Effector memory CD4-positive, alpha-beta T cell (primary cell): Measurements from ENCODE around the gene KIF21B.

Experiments used
- DNase-seq, 3 donors: peaks; one replicate each; pipeline ENCODE4 v3.0.0-alpha.2; 2020
- H3K27ac ChIP-seq: 2 replicates; pipeline ENCODE4 v1.7.0; 2013; ENCODE audit warnings: mild to moderate bottlenecking, low read length, moderate library complexity; ENCODE audit not compliant: insufficient read depth, poor library complexity, severe bottlenecking
- H3K27me3 ChIP-seq: replicated peaks from 2 replicates; pipeline ENCODE4 v1.7.0; 2013; ENCODE audit warnings: mild to moderate bottlenecking, low read length; ENCODE audit not compliant: insufficient read depth, control insufficient read depth, poor library complexity, severe bottlenecking
- H3K36me3 ChIP-seq: 2 replicates; pipeline ENCODE4 v1.7.0; 2013; ENCODE audit warnings: mild to moderate bottlenecking, low read length, moderate library complexity; ENCODE audit not compliant: control insufficient read depth, insufficient read depth
- H3K4me1 ChIP-seq: 2 replicates; pipeline ENCODE4 v1.7.0; 2013; ENCODE audit warnings: low read length, mild to moderate bottlenecking; ENCODE audit not compliant: control insufficient read depth, insufficient read depth, poor library complexity, severe bottlenecking
- H3K4me3 ChIP-seq: 2 replicates; pipeline ENCODE4 v1.7.0; 2013; ENCODE audit warnings: low read length, low read depth, mild to moderate bottlenecking; ENCODE audit not compliant: insufficient read depth, poor library complexity, severe bottlenecking
- H3K9me3 ChIP-seq: 2 replicates; pipeline ENCODE4 v1.7.0; 2013; ENCODE audit warnings: mild to moderate bottlenecking, low read length, moderate library complexity; ENCODE audit not compliant: control insufficient read depth

Gene KIF21B

DNA sequence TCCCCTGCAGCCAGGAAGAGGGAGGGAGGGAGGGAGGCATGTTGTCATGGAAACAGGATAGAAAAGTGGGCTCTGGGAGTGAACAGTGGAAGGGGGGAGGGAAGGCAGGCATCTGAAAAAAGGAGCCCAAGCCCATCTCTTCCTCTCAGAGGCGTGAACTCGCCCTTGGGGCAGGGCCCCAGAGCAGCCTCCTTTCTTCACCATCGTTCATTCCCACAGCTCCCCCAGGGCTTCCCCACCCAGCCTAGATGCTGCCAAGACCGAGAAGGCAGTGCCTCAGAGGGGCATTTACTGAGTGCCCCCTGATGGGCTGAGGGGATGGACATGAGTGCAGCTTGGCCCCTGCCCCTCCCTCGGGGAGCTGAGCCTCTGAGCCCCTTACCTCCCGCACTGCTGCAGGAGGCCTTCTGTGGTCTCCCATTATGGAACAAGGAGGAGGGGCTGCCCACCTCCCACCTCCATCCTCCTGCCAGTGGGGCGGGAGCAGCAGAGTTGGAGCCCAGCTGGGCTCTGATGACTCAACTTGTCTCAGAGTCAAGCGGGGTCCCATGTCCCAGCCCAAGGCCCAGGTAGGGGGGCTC, 39.1 kb upstream of the KIF21B start:
- DNase-seq = no peak
- Histone ChIP-seq H3K36me3 (no peaks in the 10 kb centered on the region), H3K27ac (no peak overlapping the region), H3K9me3 (no peaks in the 10 kb centered on the region), H3K4me3 (no peak overlapping the region), H3K27me3 (no peaks in the 10 kb centered on the region), H3K4me1 (no peaks in the 10 kb centered on the region)

DNA sequence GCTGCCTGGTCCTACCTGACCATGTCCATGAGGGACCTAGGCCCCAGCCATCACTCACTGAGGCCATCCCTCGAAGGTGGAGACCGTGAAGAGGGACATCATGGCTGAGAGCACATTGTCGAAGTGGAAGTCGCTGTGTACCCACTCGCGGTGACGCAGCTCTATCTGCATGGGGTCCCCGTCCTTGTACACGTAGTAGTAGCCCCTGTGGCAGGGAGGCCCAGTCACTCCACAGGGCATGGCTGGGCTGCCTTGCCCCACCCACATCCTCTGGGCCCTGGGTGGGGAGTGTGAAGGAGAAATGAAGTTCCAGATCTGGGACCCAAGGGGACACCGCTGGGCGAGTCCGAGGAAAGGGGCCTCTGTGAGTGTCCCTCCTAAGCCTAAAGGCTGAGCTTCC, 38.4 kb upstream of the KIF21B start:
- no peaks in the 10 kb centered on the region for H3K9me3 ChIP-seq
- H3K4me3 ChIP-seq = no peak overlapping the region
- H3K27ac ChIP-seq = no peak overlapping the region
- no peaks in the 10 kb centered on the region for H3K4me1 ChIP-seq
- H3K36me3 ChIP-seq = no peaks in the 10 kb centered on the region
- no peak for DNase-seq
- no peaks in the 10 kb centered on the region for H3K27me3 ChIP-seq

DNA sequence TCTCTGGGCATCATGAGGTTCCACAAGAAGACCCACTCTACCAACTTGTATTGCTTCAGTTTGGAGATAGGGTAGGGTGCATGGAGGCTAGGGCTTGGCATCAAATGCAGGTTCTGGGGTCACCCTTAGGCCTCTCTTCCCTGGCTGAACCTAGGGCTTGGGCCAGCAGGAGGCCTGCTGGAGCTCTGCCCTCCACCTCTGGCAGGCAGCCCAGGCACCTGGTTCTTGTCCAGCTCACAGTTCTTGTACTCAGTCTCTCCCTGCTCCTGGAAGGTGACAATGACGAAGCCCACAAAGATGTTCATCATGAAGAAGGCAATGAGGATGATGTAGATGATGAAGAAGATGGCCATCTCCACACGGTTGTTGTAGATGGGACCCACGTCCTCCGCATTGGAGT, 37.5 kb upstream of the KIF21B start:
- DNase-seq = no peak
- no peak overlapping the region for H3K27ac ChIP-seq
- no peaks in the 10 kb centered on the region for H3K27me3 ChIP-seq
- no peaks in the 10 kb centered on the region for H3K36me3 ChIP-seq
- no peak overlapping the region for H3K4me3 ChIP-seq
- no peaks in the 10 kb centered on the region for H3K4me1 ChIP-seq
- H3K9me3 ChIP-seq = no peaks in the 10 kb centered on the region

DNA sequence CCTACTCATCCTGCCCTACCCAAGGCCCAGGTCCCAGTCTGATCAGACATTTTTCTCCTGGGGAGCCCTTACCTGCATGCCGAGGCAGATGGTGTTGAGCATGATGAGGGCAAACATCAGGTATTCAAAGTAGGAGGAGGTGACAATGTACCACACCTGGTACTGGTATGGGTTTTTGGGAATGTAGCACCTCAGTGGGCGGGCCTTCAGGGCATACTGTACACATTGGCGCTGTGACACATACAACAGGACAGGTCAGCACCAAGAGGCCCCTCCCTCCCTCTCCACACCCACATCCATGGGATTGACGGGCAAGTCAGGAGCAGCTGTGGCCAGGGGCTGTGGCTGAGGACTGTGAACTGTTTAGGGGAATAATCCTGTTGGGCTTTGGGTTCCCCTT, 37.1 kb upstream of the KIF21B start:
- Histone ChIP-seq H3K36me3 (no peaks in the 10 kb centered on the region), H3K27ac (no peak overlapping the region), H3K9me3 (no peaks in the 10 kb centered on the region), H3K27me3 (no peaks in the 10 kb centered on the region), H3K4me3 (no peak overlapping the region), H3K4me1 (no peaks in the 10 kb centered on the region)
- no peak for DNase-seq

DNA sequence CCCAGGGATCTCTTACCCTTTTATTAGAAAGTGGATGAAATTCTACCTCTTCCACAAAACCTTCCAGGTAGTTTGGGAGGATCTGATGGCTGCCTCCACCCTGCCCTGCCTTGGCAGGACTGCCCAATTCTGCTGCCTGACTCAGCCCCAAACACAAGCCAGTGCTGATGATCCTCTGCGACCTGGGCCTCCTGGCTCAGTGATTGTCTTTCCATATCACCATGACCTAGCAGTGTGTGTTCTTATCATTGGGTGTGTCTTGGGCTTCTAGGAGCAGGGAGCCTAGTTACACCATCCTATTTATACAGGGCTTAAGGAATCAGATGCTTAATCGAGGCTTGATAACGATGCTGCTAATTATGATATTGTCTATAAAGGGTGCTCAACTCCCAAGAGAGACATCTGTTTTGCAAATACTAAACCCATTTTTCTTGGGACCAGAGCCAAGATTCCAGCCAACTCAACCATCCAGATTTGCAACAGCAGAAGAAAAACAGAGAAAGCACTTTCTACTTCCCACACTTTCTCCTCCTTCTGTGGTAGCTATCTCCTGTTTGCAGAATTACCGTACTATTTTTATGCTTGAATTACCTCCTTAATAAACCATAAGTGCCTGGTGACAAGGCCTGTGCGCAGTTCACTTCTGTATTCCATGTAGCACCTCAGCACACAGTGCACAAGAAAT, 36.5 kb upstream of the KIF21B start:
- Histone ChIP-seq H3K4me1 (no peaks in the 10 kb centered on the region), H3K4me3 (no peak overlapping the region), H3K27ac (no peak overlapping the region), H3K36me3 (no peaks in the 10 kb centered on the region), H3K27me3 (no peaks in the 10 kb centered on the region), H3K9me3 (no peaks in the 10 kb centered on the region)
- DNase-seq = no peak

DNA sequence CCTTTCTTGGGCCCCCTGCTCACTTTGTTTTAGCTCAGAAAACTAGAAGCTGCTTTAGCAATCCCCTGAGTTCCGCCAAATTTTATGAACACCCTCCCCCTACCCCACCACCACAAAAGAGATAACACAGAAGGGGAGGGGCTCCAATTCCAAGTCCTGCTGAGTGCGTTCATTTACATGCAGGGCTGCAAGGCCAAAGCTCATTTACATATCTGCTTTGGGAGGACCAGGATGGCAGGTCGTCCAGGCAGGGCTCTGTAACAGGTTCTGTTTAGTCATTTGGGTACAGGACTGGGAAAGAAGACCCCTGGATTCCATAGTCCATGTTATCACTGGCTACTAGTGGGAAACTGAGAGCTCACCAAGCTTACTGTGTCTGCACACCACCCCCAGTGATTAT, 35.9 kb upstream of the KIF21B start:
- Histone ChIP-seq H3K4me3 (no peak overlapping the region), H3K4me1 (no peaks in the 10 kb centered on the region), H3K27me3 (no peaks in the 10 kb centered on the region), H3K36me3 (no peaks in the 10 kb centered on the region), H3K9me3 (no peaks in the 10 kb centered on the region), H3K27ac (no peak overlapping the region)
- no peak for DNase-seq

DNA sequence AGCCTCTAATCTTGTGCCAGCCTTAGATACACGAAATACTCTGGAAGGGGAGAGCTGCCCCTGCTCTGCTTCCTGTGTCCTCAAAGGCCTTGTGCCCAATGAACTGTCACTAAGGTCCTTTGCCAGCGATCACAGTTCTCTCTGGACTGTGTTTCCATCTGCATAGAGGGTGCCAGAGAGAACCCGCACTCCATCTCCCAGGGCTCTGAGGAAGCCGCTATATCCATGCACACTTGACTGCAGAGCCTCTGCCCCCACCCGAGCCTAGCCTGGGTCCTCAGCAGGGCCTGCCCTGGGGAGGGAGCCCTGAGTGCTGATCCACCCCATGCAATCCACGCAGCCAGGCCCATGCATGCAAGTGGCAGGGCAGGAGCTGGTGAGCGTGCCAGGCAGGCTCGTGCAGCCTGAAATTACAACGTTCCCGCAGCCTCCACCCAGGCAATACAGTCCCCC, 30.6 kb upstream of the KIF21B start:
- no peak for DNase-seq
- Histone ChIP-seq H3K4me3 (no peak overlapping the region), H3K9me3 (no peaks in the 10 kb centered on the region), H3K36me3 (no peaks in the 10 kb centered on the region), H3K27ac (no peak overlapping the region), H3K4me1 (no peaks in the 10 kb centered on the region), H3K27me3 (no peaks in the 10 kb centered on the region)

DNA sequence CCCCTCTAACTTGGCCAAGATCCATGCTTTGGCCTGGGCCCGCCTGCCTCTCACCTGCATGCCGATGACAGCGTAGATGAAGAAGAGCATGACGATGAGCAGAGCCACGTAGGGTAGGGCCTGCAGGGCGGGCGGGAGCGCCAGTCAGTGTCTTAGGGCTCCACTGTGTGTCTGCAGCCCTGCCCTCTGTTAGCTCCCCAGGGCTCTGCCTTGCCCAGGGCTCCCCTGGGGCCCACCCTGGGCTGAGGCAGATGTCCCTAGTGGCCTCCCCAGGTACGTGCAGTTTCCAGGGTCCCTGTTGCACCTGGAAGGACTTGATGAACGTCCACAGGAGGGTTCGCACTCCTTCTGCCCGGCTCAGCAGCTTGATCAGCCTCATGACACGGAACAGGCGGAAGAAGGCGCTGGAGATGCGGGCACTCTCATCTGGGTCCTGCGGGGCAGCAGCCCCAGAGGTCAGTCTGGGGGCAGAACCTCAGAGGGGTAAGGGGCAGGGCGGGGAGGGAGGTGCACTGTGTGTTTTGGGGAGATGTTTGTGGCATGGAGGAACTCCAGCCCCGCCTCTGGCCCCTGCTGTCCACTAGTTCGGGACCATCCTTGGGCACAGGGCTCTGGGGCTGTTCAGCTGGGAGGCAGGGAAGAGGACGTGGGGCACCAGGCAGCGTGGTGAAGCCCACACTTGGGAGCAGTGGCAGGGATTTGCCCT, 29.8 kb upstream of the KIF21B start:
- H3K4me3 ChIP-seq = no peak overlapping the region
- H3K36me3 ChIP-seq = no peaks in the 10 kb centered on the region
- H3K4me1 ChIP-seq = no peaks in the 10 kb centered on the region
- no peak overlapping the region for H3K27ac ChIP-seq
- no peak for DNase-seq
- H3K27me3 ChIP-seq = no peaks in the 10 kb centered on the region
- H3K9me3 ChIP-seq = no peaks in the 10 kb centered on the region

DNA sequence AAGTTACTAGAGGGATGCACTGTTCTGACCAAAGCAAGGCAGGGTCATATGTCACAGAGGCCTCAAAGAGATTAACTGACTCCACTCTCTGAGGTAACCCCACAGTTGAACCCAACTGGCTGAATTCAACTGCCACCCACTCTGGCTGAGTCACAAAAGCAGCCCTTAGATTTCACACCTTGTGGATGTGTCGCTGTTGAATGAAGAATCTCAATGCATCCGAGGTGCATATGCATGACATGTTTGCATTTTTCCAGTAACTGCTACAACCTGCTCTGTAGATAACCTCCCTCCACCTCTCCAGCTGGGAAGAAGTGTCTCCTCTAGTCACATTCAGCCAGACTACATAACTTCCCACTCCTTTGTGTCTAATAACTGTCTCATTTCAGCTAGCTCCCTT, 27.9 kb upstream of the KIF21B start:
- no peak for DNase-seq
- Histone ChIP-seq H3K9me3 (no peaks in the 10 kb centered on the region), H3K4me3 (no peak overlapping the region), H3K4me1 (no peaks in the 10 kb centered on the region), H3K36me3 (no peaks in the 10 kb centered on the region), H3K27ac (no peak overlapping the region), H3K27me3 (no peaks in the 10 kb centered on the region)

DNA sequence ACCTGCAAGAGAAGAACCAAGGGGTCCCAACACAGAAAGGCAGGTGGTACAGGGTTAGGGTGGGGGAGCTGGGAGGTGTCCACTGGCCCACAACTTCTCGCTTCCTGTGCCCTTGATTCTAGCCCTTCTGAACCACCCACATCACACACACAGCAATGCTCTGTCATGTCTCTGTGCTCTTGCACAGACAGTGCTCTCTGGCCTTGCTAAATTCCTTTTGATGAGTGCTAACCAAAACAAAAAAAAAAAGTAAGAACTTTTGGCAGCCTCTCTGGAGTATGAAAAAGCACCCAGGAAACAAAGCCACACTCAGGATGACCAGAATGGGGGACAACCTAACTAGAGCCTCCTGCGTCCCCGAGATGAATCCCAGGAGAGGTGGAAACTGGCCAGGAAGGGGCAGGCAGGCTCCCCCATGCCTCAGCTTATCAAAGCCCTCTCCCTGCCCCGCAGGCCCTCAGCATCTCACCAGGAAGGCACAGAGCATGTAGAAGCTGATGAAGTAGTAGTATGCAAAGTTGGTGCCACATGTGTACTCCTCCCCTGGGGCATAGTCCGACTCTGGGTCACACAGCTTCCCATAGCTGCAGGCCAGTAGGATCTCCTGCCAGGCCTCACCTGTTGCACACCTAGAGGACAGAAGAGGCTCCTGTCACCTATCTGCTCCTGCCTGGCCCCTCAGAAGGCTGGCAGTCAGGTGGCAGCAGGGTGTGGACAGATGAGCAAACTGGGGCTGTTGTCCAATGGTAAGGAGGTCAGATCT, 27.2 kb upstream of the KIF21B start:
- DNase-seq = no peak
- H3K27me3 ChIP-seq = no peaks in the 10 kb centered on the region

More for the DNA sequence above, 27.2 kb upstream of the KIF21B start:
- no peaks in the 10 kb centered on the region for H3K36me3 ChIP-seq
- H3K4me1 ChIP-seq = no peaks in the 10 kb centered on the region
- H3K4me3 ChIP-seq = no peak overlapping the region
- no peak overlapping the region for H3K27ac ChIP-seq
- no peaks in the 10 kb centered on the region for H3K9me3 ChIP-seq
